ENCODE data around the gene KIAA1217. TPM values are rescaled to one million over a fixed set of nuclear protein-coding genes. Genes with fewer than 3 reads are reported as not detected.

KIAA1217 gene
- total RNA-seq, 4 donors from 2014 or later = 34.8 to 66.8 (median 52.9) TPM

DNA sequence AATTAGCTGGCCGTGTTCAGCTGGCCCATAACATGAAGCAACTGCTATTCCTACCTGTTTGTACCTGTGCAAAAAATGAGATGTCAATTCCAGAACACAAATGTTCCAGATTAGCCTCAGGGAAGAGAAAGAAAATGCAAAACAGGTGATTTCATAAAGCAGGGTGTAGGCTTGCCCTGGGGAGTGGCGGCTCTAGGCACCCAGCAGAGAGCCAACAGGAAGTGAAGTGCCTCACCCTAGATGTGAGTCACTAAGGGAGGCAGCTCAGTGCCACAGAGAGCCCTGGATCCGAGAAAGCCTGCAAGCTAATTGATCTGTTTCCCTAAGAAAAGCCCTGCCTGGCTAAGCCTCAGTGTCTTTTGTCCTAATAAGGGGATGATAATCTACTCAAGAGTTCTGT is 274.8 kb downstream of the KIAA1217 start:
- TF ChIP-seq POLR2A (IDR thresholded peaks at IDR 0.05) (no peak), CTCF (IDR thresholded peaks at IDR 0.05) (no peak)
- DNase-seq (ENCODE audit: low spot score in 2 of 2) = peak; percentile 76 to 89
- WGBS, 2 donors = 23 to 30% methylated on average over 3 of the region's 3 CpGs
- H3K4me3 ChIP-seq (ENCODE audit: low read depth, poor library complexity, severe bottlenecking) = no peak overlapping the region
- intact Hi-C loops (cut with DNase I; ENCODE audit: low total_unique reads) = no loop called here

DNA sequence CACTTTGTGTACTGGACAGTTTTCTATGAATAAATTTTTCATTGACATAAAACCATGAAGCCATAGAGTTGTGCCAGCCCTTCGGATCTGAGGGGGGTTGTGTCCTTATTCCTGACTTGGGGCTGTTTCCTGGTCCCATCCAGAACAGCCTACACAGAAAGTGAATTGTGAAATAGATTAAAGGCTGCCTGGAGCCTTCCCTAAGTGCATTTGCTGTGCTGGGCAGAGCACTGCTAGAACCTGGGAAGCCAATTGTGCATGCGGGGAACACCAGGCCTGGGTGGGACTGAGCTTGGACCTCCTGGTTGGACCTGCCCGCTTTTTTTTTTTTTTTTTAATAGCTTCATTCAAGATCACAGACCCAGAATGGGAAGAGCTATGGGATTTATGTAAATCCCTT is 275.8 kb downstream of the KIAA1217 start:
- DNase-seq (ENCODE audit: low spot score in 2 of 2) = no peak
- no peak for TF ChIP-seq POLR2A (IDR thresholded peaks at IDR 0.05)
- intact Hi-C loops (cut with DNase I; ENCODE audit: low total_unique reads) = no loop called here
- 54 to 80% methylated on average over 3 of the region's 3 CpGs for WGBS, 2 donors
- H3K4me3 ChIP-seq (ENCODE audit: low read depth, poor library complexity, severe bottlenecking) = no peak overlapping the region

DNA sequence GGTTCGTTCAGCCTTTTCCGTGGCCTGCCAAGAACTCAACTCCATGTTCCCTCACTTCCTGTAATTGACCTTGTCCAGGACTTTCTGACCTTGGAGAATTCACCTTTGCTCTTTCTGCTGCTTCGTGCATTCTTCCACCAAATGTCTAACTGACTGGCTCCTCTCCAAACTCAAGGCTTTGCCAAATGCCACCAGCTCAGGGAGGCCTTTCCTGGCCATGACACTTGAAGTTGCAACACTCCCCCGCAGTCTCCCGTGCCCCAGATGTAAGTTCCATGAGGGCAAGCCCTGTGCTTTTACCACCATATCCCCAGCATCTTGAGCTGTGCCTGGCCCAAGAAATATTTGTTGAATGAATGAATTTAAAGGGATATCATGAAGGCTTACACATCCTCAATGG is 276.4 kb downstream of the KIAA1217 start:
- no peak for DNase-seq (ENCODE audit: low spot score in 2 of 2)
- WGBS, 2 donors = 42 to 75% methylated on average over 5 of the region's 5 CpGs
- no peak overlapping the region for H3K4me3 ChIP-seq (ENCODE audit: low read depth, poor library complexity, severe bottlenecking)
- intact Hi-C loops (cut with DNase I; ENCODE audit: low total_unique reads) = no loop called here
- TF ChIP-seq CTCF (IDR thresholded peaks at IDR 0.05) = no peak
- TF ChIP-seq POLR2A (IDR thresholded peaks at IDR 0.05) = no peak

DNA sequence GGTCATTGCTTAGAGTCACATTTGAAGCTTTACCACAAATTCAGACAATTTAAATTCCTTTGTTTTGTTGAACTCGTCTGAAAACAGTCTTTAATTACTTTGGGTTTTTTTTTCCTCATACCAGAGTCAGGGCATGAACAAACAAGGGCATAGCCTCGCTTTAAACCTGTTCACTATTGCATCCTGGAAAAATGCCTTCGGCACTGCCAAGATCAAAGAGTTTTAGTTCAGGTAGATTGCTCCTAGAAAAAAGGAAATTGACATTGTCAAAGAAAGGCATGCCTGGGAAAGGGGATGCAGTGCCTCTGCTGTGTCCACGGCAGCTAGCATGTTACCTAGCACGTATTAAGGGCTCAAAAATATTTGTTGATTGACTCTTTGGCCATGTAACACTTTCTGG is 279.7 kb downstream of the KIAA1217 start:
- 39 to 44% methylated on average over 5 of the region's 5 CpGs for WGBS, 2 donors
- intact Hi-C loops (cut with DNase I; ENCODE audit: low total_unique reads) = no loop called here
- TF ChIP-seq POLR2A (IDR thresholded peaks at IDR 0.05) (no peak), CTCF (IDR thresholded peaks at IDR 0.05) (no peak)
- DNase-seq (ENCODE audit: low spot score in 2 of 2) = no peak
- no peak overlapping the region for H3K4me3 ChIP-seq (ENCODE audit: low read depth, poor library complexity, severe bottlenecking)

- 75 to 83% methylated on average over 4 of the region's 4 CpGs for WGBS, 2 donors
- no peak for DNase-seq (ENCODE audit: low spot score in 2 of 2)
- intact Hi-C loops (cut with DNase I; ENCODE audit: low total_unique reads) = no loop called here
Observed at GRCh38 chr10:24493165-24493564, 284.2 kb downstream of the KIAA1217 start.

DNA sequence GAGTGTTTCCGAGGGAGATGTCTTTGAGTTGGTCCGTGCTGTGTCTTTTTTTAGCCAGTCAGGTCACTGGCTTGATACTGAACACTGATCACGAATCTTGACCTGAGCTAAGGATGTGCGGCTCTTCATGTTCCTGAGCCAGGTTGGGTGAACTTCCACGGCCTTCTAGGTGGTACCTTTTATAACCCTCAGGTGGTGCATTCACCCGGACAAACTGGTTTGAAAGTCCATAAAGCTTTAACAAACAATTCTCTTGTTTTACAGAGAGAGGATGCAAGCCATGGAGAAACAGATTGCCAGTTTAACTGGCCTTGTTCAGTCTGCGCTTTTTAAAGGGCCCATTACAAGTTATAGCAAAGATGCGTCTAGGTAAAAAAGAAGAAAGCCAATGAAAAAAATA is 285.3 kb downstream of the KIAA1217 start:
- TF ChIP-seq CTCF (IDR thresholded peaks at IDR 0.05) (no peak), POLR2A (IDR thresholded peaks at IDR 0.05) (no peak)
- WGBS, 2 donors = 84 to 90% methylated on average over 8 of the region's 8 CpGs
- H3K4me3 ChIP-seq (ENCODE audit: low read depth, poor library complexity, severe bottlenecking) = no peak overlapping the region
- DNase-seq (ENCODE audit: low spot score in 2 of 2) = no peak
- intact Hi-C loops (cut with DNase I; ENCODE audit: low total_unique reads) = no loop called here

More at GRCh38 chr10:24493165-24493564, 284.2 kb downstream of the KIAA1217 start:
- H3K4me3 ChIP-seq (ENCODE audit: low read depth, poor library complexity, severe bottlenecking) = no peak overlapping the region
- TF ChIP-seq POLR2A (IDR thresholded peaks at IDR 0.05) (no peak), CTCF (IDR thresholded peaks at IDR 0.05) (no peak)

Data from lower leg skin (tissue), 4 donors.